Activated T-cell treated with anti-CD3 and anti-CD28 coated beads, Interleukin-2, amount 50 U/mL, for 72 hours (primary cell): ENCODE data around the gene RASAL3. TPM values are rescaled to one million over a fixed set of nuclear protein-coding genes. Genes with fewer than 3 reads are reported as not detected.
"Not testable (repeated sequence)": the region's sequence is repeated elsewhere in the genome, so short reads cannot be mapped to it uniquely, and the experiment has no call there.

Source experiments
- ATAC-seq, 2 donors: fragments of 150-1000 bp; cut with Tn5 transposase; replicated peaks in 1 of 2; 2 replicates each; pipeline ENCODE4 v1.10.0; 2021; ENCODE audit warnings: moderate library complexity in 2 of 2, mild to moderate bottlenecking in 1 of 2
- DNase-seq, 2 donors: peaks; one replicate each; pipeline ENCODE4 v3.0.0; 2021 to 2022; ENCODE audit warnings: mixed read lengths in 1 of 2
- H3K27ac Mint-ChIP-seq: one replicate; pipeline ENCODE4 v1.8.0; 2022; ENCODE audit warnings: mild to moderate bottlenecking, moderate library complexity, mixed read lengths
- H3K27me3 Mint-ChIP-seq: one replicate; pipeline ENCODE4 v1.8.0; 2022; ENCODE audit warnings: low read depth, mixed read lengths
- H3K36me3 Mint-ChIP-seq, 2 donors: one replicate each; pipeline ENCODE4 v1.8.0; 2022; ENCODE audit warnings: mixed read lengths in 2 of 2, mild to moderate bottlenecking in 1 of 2; ENCODE audit not compliant: insufficient read depth in 2 of 2
- H3K4me1 Mint-ChIP-seq: one replicate; pipeline ENCODE4 v1.8.0; 2022; ENCODE audit warnings: low read depth, mixed read lengths
- H3K4me3 Mint-ChIP-seq, 2 donors: one replicate each; pipeline ENCODE4 v1.8.0; 2022; ENCODE audit warnings: mild to moderate bottlenecking in 2 of 2, mixed read lengths in 2 of 2, moderate library complexity in 2 of 2
- H3K9me3 Mint-ChIP-seq, 2 donors: one replicate each; pipeline ENCODE4 v1.8.0; 2022; ENCODE audit warnings: mixed read lengths in 2 of 2
- total RNA-seq, 2 donors: library from RNA; stranded (reverse); gene quantifications; one replicate each; pipeline ENCODE4 v1.2.3, GENCODE V29; 2022

Gene RASAL3
- total RNA-seq, 2 donors from 2014 or later, result 112 to 128 TPM

GRCh38 chr19:15487038-15487437 is 22.7 kb upstream of the RASAL3 start:
- DNase-seq, result no peak

GRCh38 chr19:15485768-15486167 is 21.4 kb upstream of the RASAL3 start:
- H3K27ac Mint-ChIP-seq, H3K27me3 Mint-ChIP-seq, H3K36me3 Mint-ChIP-seq, H3K4me3 Mint-ChIP-seq, H3K9me3 Mint-ChIP-seq, DNase-seq, ATAC-seq: not testable (repeated sequence)
- peaks cover 18% of the 10 kb centered on the region for H3K4me1 Mint-ChIP-seq

More at GRCh38 chr19:15487038-15487437, 22.7 kb upstream of the RASAL3 start:
- H3K9me3 Mint-ChIP-seq, result peaks cover 0 to 3% of the 10 kb centered on the region in 2 donors
- no peak for ATAC-seq
- H3K4me3 Mint-ChIP-seq, result no peak overlapping the region
- no peaks in the 10 kb centered on the region for H3K36me3 Mint-ChIP-seq
- peaks cover 18% of the 10 kb centered on the region for H3K4me1 Mint-ChIP-seq
- H3K27ac Mint-ChIP-seq, result no peak overlapping the region
- no peaks in the 10 kb centered on the region for H3K27me3 Mint-ChIP-seq

- not testable (repeated sequence) for H3K27ac Mint-ChIP-seq, H3K4me3 Mint-ChIP-seq, DNase-seq, ATAC-seq, H3K36me3 Mint-ChIP-seq, H3K27me3 Mint-ChIP-seq, H3K9me3 Mint-ChIP-seq
- H3K4me1 Mint-ChIP-seq, result peaks cover 38% of the 10 kb centered on the region
Observed at GRCh38 chr19:15480996-15481395, 16.7 kb upstream of the RASAL3 start.

- Mint-ChIP-seq H3K4me1 (peaks cover 39% of the 10 kb centered on the region), H3K4me3 (no peak within 1 kb of the TSS), H3K27me3 (no peaks in the 10 kb centered on the region), H3K27ac (no peak within 1 kb of the TSS), H3K9me3 (no peaks in the 10 kb centered on the region), H3K36me3 (no peaks in the 10 kb centered on the region)
- peak in 1 of 2 donors; percentile 19 for DNase-seq
- peak in 1 of 2 donors; percentile 50 for ATAC-seq
Observed at GRCh38 chr19:15479391-15480345, 15.3 kb upstream of the RASAL3 start, which contains the start of gene PGLYRP2. PGLYRP2 (minus strand) TSS chr19:15479501; CDS start chr19:15479371, 130 bp downstream.

- Mint-ChIP-seq H3K4me1 (peaks cover 26% of the 10 kb centered on the region), H3K27ac (no peak overlapping the region), H3K27me3 (no peaks in the 10 kb centered on the region), H3K36me3 (no peaks in the 10 kb centered on the region), H3K4me3 (no peak overlapping the region), H3K9me3 (no peaks in the 10 kb centered on the region)
- no peak for DNase-seq
- no peak for ATAC-seq
Observed at GRCh38 chr19:15476325-15476724, 12.0 kb upstream of the RASAL3 start.

- Mint-ChIP-seq H3K4me3 (no peak overlapping the region), H3K36me3 (no peaks in the 10 kb centered on the region), H3K4me1 (peaks cover 26% of the 10 kb centered on the region), H3K27ac (no peak overlapping the region), H3K9me3 (no peaks in the 10 kb centered on the region), H3K27me3 (no peaks in the 10 kb centered on the region)
- no peak for ATAC-seq
- DNase-seq, result no peak
Observed at GRCh38 chr19:15475611-15476010, 11.3 kb upstream of the RASAL3 start.

- Mint-ChIP-seq H3K4me3 (no peak overlapping the region), H3K36me3 (no peaks in the 10 kb centered on the region), H3K9me3 (no peaks in the 10 kb centered on the region), H3K4me1 (peaks cover 25% of the 10 kb centered on the region), H3K27me3 (no peaks in the 10 kb centered on the region), H3K27ac (no peak overlapping the region)
- DNase-seq, result no peak
- no peak for ATAC-seq
Observed at GRCh38 chr19:15475169-15475568, 10.8 kb upstream of the RASAL3 start.

- not testable (repeated sequence) for H3K27ac Mint-ChIP-seq, H3K36me3 Mint-ChIP-seq, H3K27me3 Mint-ChIP-seq, DNase-seq, ATAC-seq, H3K9me3 Mint-ChIP-seq
- Mint-ChIP-seq H3K4me3 (peak overlapping the region in 1 of 2 donors; percentile 19), H3K4me1 (peaks cover 31% of the 10 kb centered on the region)
Observed at GRCh38 chr19:15473821-15474220, 9.5 kb upstream of the RASAL3 start.

GRCh38 chr19:15471639-15472101 is 7.3 kb upstream of the RASAL3 start:
- no peak for DNase-seq
- peaks cover 0 to 5% of the 10 kb centered on the region in 2 donors for H3K36me3 Mint-ChIP-seq
- H3K27me3 Mint-ChIP-seq, result peaks cover 11% of the 10 kb centered on the region
- no peak for ATAC-seq
- H3K9me3 Mint-ChIP-seq, result no peaks in the 10 kb centered on the region
- peaks cover 47% of the 10 kb centered on the region for H3K4me1 Mint-ChIP-seq
- H3K27ac Mint-ChIP-seq, result no peak overlapping the region
- H3K4me3 Mint-ChIP-seq, result peak overlapping the region; percentile 6 to 24

- DNase-seq (peak in 1 of 2 donors; percentile 31), ATAC-seq (peak; percentile 18 to 30)
- Mint-ChIP-seq H3K9me3 (no peaks in the 10 kb centered on the region), H3K4me3 (peak overlapping the region; percentile 78 to 90), H3K27ac (peak overlapping the region; percentile 15), H3K36me3 (peaks cover 0 to 5% of the 10 kb centered on the region in 2 donors), H3K27me3 (peaks cover 11% of the 10 kb centered on the region), H3K4me1 (peaks cover 54% of the 10 kb centered on the region)
Observed at GRCh38 chr19:15469513-15470297, 5.4 kb upstream of the RASAL3 start.

GRCh38 chr19:15468675-15469512 is 4.5 kb upstream of the RASAL3 start:
- Mint-ChIP-seq H3K36me3 (peaks cover 0 to 5% of the 10 kb centered on the region in 2 donors), H3K4me3 (peak overlapping the region; percentile 78 to 90), H3K27me3 (peaks cover 11% of the 10 kb centered on the region), H3K9me3 (no peaks in the 10 kb centered on the region), H3K4me1 (peaks cover 58% of the 10 kb centered on the region), H3K27ac (peak overlapping the region; percentile 15)
- DNase-seq, result no peak
- no peak for ATAC-seq

GRCh38 chr19:15467734-15468214 is 3.4 kb upstream of the RASAL3 start:
- Mint-ChIP-seq H3K4me3 (peak overlapping the region; percentile 69 to 73), H3K27ac (peak overlapping the region; percentile 90), H3K9me3 (no peaks in the 10 kb centered on the region), H3K36me3 (peaks cover 4 to 6% of the 10 kb centered on the region in 2 donors), H3K27me3 (peaks cover 11% of the 10 kb centered on the region), H3K4me1 (peaks cover 57% of the 10 kb centered on the region)
- ATAC-seq, result no peak
- DNase-seq, result no peak
